Panc1 (cell line): ENCODE results near the gene TMEM38A.

Experiments used
- POLR2AphosphoS5 ChIP-seq: IDR thresholded peaks from 2 replicates; pipeline ENCODE4 v1.6.1; 2012; ENCODE audit warnings: mild to moderate bottlenecking, low read depth, low read length, moderate library complexity
- TCF7L2 ChIP-seq: IDR thresholded peaks from 2 replicates; pipeline ENCODE4 v1.6.1; 2011; ENCODE audit warnings: mild to moderate bottlenecking, low read depth, low read length, inconsistent platforms
- TF ChIP-seq, protein P1 (sequence below): fragments of 450-650 bp; IDR thresholded peaks from 2 replicates; pipeline ENCODE4 v1.5.1; 2017; ENCODE audit warnings: mild to moderate bottlenecking
- TF ChIP-seq, protein P2 (sequence below), 2 experiments: IDR thresholded peaks; 2 replicates each; pipeline ENCODE4 v1.6.1; 2011 to 2012; ENCODE audit warnings: low read depth in 2 of 2, control low read depth in 1 of 2, low read length in 1 of 2, mild to moderate bottlenecking in 1 of 2, moderate library complexity in 1 of 2; ENCODE audit not compliant: insufficient read depth in 1 of 2

DNA sequence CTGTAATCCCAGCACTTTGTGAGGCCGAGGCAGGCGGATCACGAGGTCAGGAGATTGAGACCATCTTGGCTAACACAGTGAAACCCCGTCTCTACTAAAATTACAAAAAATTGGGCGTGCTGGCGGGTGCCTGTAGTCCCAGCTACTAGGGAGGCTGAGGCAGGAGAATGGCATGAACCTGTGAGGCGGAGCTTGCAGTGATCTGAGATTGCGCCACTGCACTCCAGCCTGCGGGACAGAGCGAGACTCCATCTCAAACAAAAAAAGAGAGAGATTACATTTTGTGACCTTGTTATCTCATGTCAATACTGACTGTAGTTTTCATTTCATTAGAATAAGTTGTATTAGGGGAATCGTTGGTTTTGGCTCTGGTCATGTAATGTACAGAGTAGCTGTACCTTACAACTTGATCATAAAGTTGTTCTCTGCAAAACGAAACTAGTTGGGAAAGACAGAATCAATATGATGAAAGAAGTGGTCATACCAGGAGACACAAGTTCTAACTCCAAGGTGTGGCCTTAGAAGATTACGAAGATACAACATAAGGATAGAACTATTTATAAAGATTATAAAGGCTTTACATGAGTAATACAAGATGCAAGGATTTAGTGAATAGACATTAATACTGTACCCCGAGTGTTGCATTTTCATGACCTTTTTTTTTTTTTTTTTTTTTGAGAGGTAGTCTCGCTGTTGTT, 15.3 kb downstream of the TMEM38A start:
- TF ChIP-seq, protein P1, sequence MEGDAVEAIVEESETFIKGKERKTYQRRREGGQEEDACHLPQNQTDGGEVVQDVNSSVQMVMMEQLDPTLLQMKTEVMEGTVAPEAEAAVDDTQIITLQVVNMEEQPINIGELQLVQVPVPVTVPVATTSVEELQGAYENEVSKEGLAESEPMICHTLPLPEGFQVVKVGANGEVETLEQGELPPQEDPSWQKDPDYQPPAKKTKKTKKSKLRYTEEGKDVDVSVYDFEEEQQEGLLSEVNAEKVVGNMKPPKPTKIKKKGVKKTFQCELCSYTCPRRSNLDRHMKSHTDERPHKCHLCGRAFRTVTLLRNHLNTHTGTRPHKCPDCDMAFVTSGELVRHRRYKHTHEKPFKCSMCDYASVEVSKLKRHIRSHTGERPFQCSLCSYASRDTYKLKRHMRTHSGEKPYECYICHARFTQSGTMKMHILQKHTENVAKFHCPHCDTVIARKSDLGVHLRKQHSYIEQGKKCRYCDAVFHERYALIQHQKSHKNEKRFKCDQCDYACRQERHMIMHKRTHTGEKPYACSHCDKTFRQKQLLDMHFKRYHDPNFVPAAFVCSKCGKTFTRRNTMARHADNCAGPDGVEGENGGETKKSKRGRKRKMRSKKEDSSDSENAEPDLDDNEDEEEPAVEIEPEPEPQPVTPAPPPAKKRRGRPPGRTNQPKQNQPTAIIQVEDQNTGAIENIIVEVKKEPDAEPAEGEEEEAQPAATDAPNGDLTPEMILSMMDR: no peak
- TF ChIP-seq, protein P2, sequence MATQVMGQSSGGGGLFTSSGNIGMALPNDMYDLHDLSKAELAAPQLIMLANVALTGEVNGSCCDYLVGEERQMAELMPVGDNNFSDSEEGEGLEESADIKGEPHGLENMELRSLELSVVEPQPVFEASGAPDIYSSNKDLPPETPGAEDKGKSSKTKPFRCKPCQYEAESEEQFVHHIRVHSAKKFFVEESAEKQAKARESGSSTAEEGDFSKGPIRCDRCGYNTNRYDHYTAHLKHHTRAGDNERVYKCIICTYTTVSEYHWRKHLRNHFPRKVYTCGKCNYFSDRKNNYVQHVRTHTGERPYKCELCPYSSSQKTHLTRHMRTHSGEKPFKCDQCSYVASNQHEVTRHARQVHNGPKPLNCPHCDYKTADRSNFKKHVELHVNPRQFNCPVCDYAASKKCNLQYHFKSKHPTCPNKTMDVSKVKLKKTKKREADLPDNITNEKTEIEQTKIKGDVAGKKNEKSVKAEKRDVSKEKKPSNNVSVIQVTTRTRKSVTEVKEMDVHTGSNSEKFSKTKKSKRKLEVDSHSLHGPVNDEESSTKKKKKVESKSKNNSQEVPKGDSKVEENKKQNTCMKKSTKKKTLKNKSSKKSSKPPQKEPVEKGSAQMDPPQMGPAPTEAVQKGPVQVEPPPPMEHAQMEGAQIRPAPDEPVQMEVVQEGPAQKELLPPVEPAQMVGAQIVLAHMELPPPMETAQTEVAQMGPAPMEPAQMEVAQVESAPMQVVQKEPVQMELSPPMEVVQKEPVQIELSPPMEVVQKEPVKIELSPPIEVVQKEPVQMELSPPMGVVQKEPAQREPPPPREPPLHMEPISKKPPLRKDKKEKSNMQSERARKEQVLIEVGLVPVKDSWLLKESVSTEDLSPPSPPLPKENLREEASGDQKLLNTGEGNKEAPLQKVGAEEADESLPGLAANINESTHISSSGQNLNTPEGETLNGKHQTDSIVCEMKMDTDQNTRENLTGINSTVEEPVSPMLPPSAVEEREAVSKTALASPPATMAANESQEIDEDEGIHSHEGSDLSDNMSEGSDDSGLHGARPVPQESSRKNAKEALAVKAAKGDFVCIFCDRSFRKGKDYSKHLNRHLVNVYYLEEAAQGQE (IDR thresholded peaks at IDR 0.05; ENCODE audit: insufficient read depth in 1 of 2, low read depth in 2 of 2, low read length in 1 of 2): no peak
- TF ChIP-seq TCF7L2 (no peak), POLR2AphosphoS5 (no peak)
